SK-N-SH treated with all-trans-retinoic acid at 6 μM for 48 hours (cell line): ENCODE results near the gene WDR91.

ENCODE experiments used
- ATAC-seq: fragments of 200-7000 bp; cut with Tn5 transposase; 3 replicates; pipeline ENCODE4 v1.9.1; 2020; ENCODE audit warnings: mild to moderate bottlenecking, moderate library complexity
- ARNTL ChIP-seq: fragments of 450-650 bp; formaldehyde crosslinking; IDR thresholded peaks from 2 replicates; pipeline ENCODE4 v1.5.0; 2020; ENCODE audit warnings: low read depth, mild to moderate bottlenecking, moderate library complexity, borderline replicate concordance
- BACH2 ChIP-seq: fragments of 250-450 bp; sonication (Bioruptor Pico); IDR thresholded peaks from 2 replicates; pipeline ENCODE4 v1.9.0; 2021; ENCODE audit warnings: mild to moderate bottlenecking, borderline replicate concordance
- CSDC2 ChIP-seq: fragments of 250-450 bp; sonication (Bioruptor Pico); IDR thresholded peaks from 2 replicates; pipeline ENCODE4 v1.5.0; 2020; ENCODE audit warnings: mild to moderate bottlenecking, moderate library complexity
- CSRNP3 ChIP-seq: fragments of 250-450 bp; sonication (Bioruptor Pico); IDR thresholded peaks from 2 replicates; pipeline ENCODE4 v1.5.1; 2021; ENCODE audit warnings: mild to moderate bottlenecking, moderate library complexity
- ESRRG ChIP-seq: fragments of 250-450 bp; sonication (Bioruptor Pico); IDR thresholded peaks from 2 replicates; pipeline ENCODE4 v1.6.1; 2021; ENCODE audit warnings: mild to moderate bottlenecking
- GLIS3 ChIP-seq: fragments of 250-450 bp; sonication (Bioruptor Pico); IDR thresholded peaks from 2 replicates; pipeline ENCODE4 v1.5.0; 2020; ENCODE audit warnings: mild to moderate bottlenecking, moderate library complexity
- ISL1 ChIP-seq: fragments of 250-450 bp; sonication (Bioruptor Pico); IDR thresholded peaks from 2 replicates; pipeline ENCODE4 v2.1.2; 2022; ENCODE audit warnings: mild to moderate bottlenecking, moderate library complexity
- OSR1 ChIP-seq: fragments of 250-450 bp; sonication (Bioruptor Pico); IDR thresholded peaks from 2 replicates; pipeline ENCODE4 v1.8.0; 2022; ENCODE audit warnings: moderate library complexity, mild to moderate bottlenecking, inconsistent platforms
- PPARA ChIP-seq: fragments of 250-450 bp; sonication (Bioruptor Pico); IDR thresholded peaks from 2 replicates; pipeline ENCODE4 v1.5.0; 2020; ENCODE audit warnings: mild to moderate bottlenecking, borderline replicate concordance
- SNAI2 ChIP-seq: fragments of 250-450 bp; sonication (Bioruptor Pico); IDR thresholded peaks from 2 replicates; pipeline ENCODE4 v1.5.0; 2020; ENCODE audit warnings: mild to moderate bottlenecking, moderate library complexity
- TCF4 ChIP-seq: fragments of 250-450 bp; sonication (Bioruptor Pico); IDR thresholded peaks from 2 replicates; pipeline ENCODE4 v1.8.0; 2021; ENCODE audit warnings: mild to moderate bottlenecking, moderate library complexity, borderline replicate concordance
- TOX ChIP-seq: fragments of 250-450 bp; sonication (Bioruptor Pico); IDR thresholded peaks from 2 replicates; pipeline ENCODE4 v1.8.0; 2021; ENCODE audit warnings: mild to moderate bottlenecking, moderate library complexity, borderline replicate concordance
- ZC3H10 ChIP-seq: fragments of 250-450 bp; sonication (Bioruptor Pico); IDR thresholded peaks from 2 replicates; pipeline ENCODE4 v1.5.1; 2021; ENCODE audit warnings: mild to moderate bottlenecking, moderate library complexity
- ZFP3 ChIP-seq: fragments of 250-450 bp; sonication (Bioruptor Pico); IDR thresholded peaks from 2 replicates; pipeline ENCODE4 v1.5.0; 2020; ENCODE audit warnings: mild to moderate bottlenecking, moderate library complexity
- ZFP30 ChIP-seq: fragments of 450-650 bp; formaldehyde crosslinking; IDR thresholded peaks from 2 replicates; pipeline ENCODE4 v1.5.0; 2022; ENCODE audit warnings: mild to moderate bottlenecking, moderate library complexity
- ZNF565 ChIP-seq: fragments of 450-650 bp; formaldehyde crosslinking; conservative IDR thresholded peaks from 2 replicates; pipeline ENCODE4 v1.5.0; 2020; ENCODE audit warnings: low read depth, mild to moderate bottlenecking, moderate library complexity
- ZNF70 ChIP-seq: fragments of 450-650 bp; formaldehyde crosslinking; IDR thresholded peaks from 2 replicates; pipeline ENCODE4 v1.5.0; 2020; ENCODE audit warnings: mild to moderate bottlenecking, moderate library complexity
- TF ChIP-seq, protein P1 (sequence below): fragments of 250-450 bp; sonication (Bioruptor Pico); IDR thresholded peaks from 2 replicates; pipeline ENCODE4 v1.5.1; 2020; ENCODE audit warnings: low read depth, mild to moderate bottlenecking, moderate library complexity
- TF ChIP-seq, protein P2 (sequence below): fragments of 250-450 bp; sonication (Bioruptor Pico); IDR thresholded peaks from 2 replicates; pipeline ENCODE4 v1.5.0; 2020; ENCODE audit warnings: mild to moderate bottlenecking, moderate library complexity
- TF ChIP-seq, protein P3 (sequence below): fragments of 250-450 bp; sonication (Bioruptor Pico); IDR thresholded peaks from 2 replicates; pipeline ENCODE4 v1.8.0; 2020; ENCODE audit warnings: mild to moderate bottlenecking, moderate library complexity, borderline replicate concordance
- TF ChIP-seq, protein P4 (sequence below): fragments of 250-450 bp; sonication (Bioruptor Pico); IDR thresholded peaks from 2 replicates; pipeline ENCODE4 v1.8.0; 2021; ENCODE audit warnings: low read depth, mild to moderate bottlenecking, moderate library complexity, borderline replicate concordance

The WDR91 gene

DNA sequence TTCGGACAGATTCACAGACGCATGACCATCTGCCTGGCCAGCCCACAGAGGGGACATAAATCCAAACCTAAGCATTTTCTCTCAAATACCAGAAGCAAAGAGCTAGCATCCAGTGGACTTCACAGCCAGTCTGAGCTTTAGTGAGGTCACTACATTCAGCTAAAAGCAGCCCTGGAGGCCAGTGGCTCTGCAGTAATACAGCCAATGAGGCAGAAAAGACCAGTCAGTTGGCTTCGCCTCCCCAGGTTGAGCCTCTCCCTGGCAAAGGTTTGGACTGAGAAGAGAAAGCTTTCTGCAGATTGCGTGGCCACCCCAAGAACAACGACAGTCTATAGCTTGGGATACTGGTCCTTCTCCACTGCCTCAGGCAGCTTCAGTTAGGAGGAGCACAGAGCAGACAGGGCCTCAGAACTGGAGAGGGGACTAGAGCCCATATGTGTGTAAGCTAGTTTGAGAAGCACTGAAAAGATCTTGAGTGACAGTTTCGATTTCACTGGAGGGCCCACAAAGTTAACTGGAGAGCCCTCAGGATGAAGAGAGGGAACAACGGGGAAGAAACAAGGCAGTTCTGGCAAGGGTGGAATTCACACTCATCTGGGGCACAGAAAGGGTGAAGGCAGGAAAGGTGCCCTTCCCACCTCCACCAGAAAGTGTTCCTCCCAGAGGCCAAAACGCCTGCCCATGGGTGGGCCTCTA lies 3.8 kb downstream of the WDR91 start:
- no peak for ATAC-seq
- TF ChIP-seq ZFP3 (CRISPR knock-in tag): no peak
- TF ChIP-seq ZFP30: no peak
- TF ChIP-seq, protein P1, sequence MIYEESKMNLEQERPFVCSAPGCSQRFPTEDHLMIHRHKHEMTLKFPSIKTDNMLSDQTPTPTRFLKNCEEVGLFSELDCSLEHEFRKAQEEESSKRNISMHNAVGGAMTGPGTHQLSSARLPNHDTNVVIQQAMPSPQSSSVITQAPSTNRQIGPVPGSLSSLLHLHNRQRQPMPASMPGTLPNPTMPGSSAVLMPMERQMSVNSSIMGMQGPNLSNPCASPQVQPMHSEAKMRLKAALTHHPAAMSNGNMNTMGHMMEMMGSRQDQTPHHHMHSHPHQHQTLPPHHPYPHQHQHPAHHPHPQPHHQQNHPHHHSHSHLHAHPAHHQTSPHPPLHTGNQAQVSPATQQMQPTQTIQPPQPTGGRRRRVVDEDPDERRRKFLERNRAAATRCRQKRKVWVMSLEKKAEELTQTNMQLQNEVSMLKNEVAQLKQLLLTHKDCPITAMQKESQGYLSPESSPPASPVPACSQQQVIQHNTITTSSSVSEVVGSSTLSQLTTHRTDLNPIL (CRISPR knock-in tag): no peak
- TF ChIP-seq TOX (CRISPR knock-in tag): no peak
- TF ChIP-seq ISL1 (CRISPR knock-in tag): no peak
- no peak for TF ChIP-seq ESRRG (CRISPR knock-in tag)
- no peak for TF ChIP-seq TCF4 (CRISPR knock-in tag)
- TF ChIP-seq, protein P2, sequence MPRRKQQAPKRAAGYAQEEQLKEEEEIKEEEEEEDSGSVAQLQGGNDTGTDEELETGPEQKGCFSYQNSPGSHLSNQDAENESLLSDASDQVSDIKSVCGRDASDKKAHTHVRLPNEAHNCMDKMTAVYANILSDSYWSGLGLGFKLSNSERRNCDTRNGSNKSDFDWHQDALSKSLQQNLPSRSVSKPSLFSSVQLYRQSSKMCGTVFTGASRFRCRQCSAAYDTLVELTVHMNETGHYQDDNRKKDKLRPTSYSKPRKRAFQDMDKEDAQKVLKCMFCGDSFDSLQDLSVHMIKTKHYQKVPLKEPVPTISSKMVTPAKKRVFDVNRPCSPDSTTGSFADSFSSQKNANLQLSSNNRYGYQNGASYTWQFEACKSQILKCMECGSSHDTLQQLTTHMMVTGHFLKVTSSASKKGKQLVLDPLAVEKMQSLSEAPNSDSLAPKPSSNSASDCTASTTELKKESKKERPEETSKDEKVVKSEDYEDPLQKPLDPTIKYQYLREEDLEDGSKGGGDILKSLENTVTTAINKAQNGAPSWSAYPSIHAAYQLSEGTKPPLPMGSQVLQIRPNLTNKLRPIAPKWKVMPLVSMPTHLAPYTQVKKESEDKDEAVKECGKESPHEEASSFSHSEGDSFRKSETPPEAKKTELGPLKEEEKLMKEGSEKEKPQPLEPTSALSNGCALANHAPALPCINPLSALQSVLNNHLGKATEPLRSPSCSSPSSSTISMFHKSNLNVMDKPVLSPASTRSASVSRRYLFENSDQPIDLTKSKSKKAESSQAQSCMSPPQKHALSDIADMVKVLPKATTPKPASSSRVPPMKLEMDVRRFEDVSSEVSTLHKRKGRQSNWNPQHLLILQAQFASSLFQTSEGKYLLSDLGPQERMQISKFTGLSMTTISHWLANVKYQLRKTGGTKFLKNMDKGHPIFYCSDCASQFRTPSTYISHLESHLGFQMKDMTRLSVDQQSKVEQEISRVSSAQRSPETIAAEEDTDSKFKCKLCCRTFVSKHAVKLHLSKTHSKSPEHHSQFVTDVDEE (CRISPR knock-in tag): no peak
- TF ChIP-seq ZNF565: no peak
- no peak for TF ChIP-seq CSDC2
- TF ChIP-seq OSR1 (CRISPR knock-in tag): no peak
- TF ChIP-seq, all 23 proteins: peak for 0

- TF ChIP-seq, protein P3, sequence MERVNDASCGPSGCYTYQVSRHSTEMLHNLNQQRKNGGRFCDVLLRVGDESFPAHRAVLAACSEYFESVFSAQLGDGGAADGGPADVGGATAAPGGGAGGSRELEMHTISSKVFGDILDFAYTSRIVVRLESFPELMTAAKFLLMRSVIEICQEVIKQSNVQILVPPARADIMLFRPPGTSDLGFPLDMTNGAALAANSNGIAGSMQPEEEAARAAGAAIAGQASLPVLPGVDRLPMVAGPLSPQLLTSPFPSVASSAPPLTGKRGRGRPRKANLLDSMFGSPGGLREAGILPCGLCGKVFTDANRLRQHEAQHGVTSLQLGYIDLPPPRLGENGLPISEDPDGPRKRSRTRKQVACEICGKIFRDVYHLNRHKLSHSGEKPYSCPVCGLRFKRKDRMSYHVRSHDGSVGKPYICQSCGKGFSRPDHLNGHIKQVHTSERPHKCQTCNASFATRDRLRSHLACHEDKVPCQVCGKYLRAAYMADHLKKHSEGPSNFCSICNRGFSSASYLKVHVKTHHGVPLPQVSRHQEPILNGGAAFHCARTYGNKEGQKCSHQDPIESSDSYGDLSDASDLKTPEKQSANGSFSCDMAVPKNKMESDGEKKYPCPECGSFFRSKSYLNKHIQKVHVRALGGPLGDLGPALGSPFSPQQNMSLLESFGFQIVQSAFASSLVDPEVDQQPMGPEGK: no peak
- TF ChIP-seq CSRNP3 (no peak), SNAI2 (CRISPR knock-in tag) (no peak), ESRRG (CRISPR knock-in tag) (no peak), CSDC2 (no peak), ZC3H10 (no peak), ZFP3 (CRISPR knock-in tag) (no peak), BACH2 (CRISPR knock-in tag) (no peak), PPARA (CRISPR knock-in tag) (no peak), TCF4 (CRISPR knock-in tag) (no peak)
- TF ChIP-seq, all 23 proteins: peak for 0
- no peak for ATAC-seq
Measured at GRCh38 chr7:135206941-135207391, 4.4 kb downstream of the WDR91 start.

GRCh38 chr7:135205850-135206249 lies 5.5 kb downstream of the WDR91 start:
- no peak for ATAC-seq
- TF ChIP-seq, protein P3: no peak
- no peak for TF ChIP-seq TOX (CRISPR knock-in tag)

GRCh38 chr7:135204876-135205275 lies 6.5 kb downstream of the WDR91 start:
- ATAC-seq: no peak
- TF ChIP-seq, protein P4, sequence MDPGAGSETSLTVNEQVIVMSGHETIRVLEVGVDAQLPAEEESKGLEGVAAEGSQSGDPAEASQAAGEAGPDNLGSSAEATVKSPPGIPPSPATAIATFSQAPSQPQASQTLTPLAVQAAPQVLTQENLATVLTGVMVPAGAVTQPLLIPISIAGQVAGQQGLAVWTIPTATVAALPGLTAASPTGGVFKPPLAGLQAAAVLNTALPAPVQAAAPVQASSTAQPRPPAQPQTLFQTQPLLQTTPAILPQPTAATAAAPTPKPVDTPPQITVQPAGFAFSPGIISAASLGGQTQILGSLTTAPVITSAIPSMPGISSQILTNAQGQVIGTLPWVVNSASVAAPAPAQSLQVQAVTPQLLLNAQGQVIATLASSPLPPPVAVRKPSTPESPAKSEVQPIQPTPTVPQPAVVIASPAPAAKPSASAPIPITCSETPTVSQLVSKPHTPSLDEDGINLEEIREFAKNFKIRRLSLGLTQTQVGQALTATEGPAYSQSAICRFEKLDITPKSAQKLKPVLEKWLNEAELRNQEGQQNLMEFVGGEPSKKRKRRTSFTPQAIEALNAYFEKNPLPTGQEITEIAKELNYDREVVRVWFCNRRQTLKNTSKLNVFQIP (CRISPR knock-in tag): no peak
- no peak for TF ChIP-seq GLIS3 (CRISPR knock-in tag)
- no peak for TF ChIP-seq PPARA (CRISPR knock-in tag)
- TF ChIP-seq, protein P3: no peak
- no peak for TF ChIP-seq ZNF70 (CRISPR knock-in tag)
- TF ChIP-seq BACH2 (CRISPR knock-in tag): no peak
- TF ChIP-seq ZFP30: no peak
- no peak for TF ChIP-seq ZFP3 (CRISPR knock-in tag)
- TF ChIP-seq OSR1 (CRISPR knock-in tag): no peak
- no peak for TF ChIP-seq ARNTL (CRISPR knock-in tag)
- no peak for TF ChIP-seq ZC3H10
- TF ChIP-seq ZNF565: no peak
- no peak for TF ChIP-seq TCF4 (CRISPR knock-in tag)
